NCI-H187 (cell line): ENCODE data around the gene MPRIP.

ENCODE experiments used
- DNase-seq, 2 experiments: peaks; one replicate each; lab custom pipeline; 2025; lab: John Stamatoyannopoulos, UW

MPRIP gene

DNA sequence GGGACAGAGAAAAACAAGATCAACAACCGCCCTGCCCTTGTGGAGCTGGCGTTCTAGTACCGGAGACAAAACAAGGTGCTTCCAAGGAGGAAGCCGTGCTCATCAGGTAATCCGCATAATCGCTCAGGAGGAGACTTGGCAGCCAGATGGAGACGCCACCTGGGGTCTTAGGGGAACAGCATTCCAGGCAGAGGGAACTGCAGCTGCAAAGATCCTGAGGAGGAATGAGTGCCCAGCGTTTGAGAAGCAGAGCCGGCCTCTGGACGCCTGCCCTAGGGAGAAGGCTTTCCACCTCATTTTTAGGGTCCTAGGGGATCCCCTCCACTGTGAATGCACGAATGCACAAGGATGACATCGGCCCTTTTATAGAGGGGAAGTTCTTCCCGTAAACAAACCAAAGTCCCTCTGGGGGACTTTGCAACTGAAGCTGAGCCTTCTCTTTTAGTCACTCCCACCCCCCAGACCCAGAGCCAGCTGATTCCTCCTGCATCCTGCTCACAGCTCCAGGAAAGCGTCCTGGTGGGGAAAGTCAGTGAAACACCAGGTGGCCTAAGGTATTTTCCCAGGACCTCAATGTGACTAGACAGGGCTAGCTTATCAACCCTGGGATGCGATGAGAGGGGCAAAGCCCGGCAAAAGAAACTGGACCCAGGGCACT lies 13.2 kb upstream of the MPRIP start:
- no peak for DNase-seq

DNA sequence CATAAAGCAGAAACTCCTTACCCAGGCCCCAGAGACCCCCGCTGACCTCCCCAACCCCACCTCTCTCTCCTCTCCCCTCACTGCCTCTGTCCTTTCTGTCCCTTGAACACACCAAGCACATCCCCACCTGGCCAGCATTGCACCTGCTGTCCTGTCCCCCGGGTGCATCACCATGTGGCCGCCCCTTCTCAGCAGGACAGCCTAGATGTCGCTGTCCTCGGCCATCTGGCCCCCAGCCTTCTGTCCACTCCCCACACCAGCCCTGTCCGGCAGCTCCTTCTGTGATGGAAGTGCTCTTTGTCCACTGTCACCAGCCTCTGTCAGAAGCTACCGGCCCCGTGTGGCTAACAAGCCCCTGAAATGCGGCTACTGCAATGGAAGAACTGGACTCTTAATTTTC lies 12.3 kb upstream of the MPRIP start:
- DNase-seq: no peak

DNA sequence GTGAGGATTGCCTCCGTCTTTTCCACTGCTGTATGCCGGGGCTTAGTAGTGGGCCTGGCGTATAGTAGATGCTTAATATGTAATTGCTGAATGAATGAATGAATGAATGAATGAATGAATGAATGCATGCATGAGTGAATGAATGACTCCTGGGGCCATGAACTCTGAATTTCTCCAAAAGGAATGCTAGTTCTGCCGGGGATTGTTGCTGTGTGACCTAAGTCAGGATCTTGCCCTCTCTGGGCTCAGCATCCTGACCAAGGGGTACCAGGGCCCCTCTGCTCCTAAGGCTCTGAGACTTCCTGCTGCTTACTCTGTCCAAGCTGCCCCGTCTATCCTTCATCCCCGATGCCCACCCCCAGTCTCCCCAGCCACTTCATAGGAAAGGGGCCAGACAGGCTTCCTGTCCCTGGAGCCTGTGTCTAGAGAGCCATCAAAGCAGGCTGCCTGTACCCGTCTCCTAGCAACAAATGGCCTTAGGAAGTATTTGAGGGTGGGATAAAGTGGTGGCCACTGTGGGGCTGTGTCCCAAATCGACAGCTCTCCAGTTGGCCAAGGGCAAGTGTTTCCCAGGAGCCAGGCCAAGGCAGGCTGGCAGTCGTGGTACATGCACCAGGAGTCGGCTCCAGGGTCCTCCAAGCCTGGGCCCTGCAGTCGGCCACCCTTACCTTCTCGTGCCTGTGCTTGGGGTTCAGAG lies 11.6 kb upstream of the MPRIP start:
- no peak for DNase-seq

- no peak for DNase-seq
These were observed 10.0 kb upstream of the MPRIP start for GRCh38 chr17:17032131-17032692.

GRCh38 chr17:17033466-17033865 lies 8.8 kb upstream of the MPRIP start:
- no peak for DNase-seq

GRCh38 chr17:17034026-17034425 lies 8.2 kb upstream of the MPRIP start:
- DNase-seq: no peak

DNA sequence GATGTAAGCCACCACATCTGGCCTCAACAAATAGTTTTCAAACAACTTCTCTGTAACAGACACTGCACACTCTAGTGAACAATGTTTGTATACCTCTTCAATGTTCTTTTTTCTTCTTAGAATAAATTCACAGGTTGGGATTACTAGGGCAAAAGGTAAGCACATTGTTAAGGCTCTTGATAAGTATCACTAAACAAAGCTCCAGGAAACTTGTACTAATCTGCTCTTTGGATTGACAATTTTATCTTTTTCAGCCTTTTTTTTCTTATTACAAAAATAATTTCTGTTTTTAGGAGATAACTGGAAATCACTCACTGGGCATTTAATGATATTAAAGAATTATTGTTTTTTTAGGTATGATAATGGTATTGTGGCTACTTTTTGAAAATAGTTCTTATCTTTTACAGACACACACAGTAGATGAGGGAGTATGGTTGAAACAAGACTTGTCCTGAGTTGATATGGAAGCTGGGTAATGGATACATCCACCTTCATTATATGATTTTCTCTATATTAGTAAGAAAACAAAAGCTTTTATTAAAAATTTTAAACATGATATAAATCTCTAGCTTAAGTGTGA lies 7.7 kb upstream of the MPRIP start:
- DNase-seq: no peak

- no peak for DNase-seq
These were observed 6.8 kb upstream of the MPRIP start for GRCh38 chr17:17035490-17035889.

GRCh38 chr17:17035920-17036523 lies 6.2 kb upstream of the MPRIP start:
- no peak for DNase-seq

GRCh38 chr17:17036524-17036998 lies 5.7 kb upstream of the MPRIP start:
- DNase-seq: no peak

DNA sequence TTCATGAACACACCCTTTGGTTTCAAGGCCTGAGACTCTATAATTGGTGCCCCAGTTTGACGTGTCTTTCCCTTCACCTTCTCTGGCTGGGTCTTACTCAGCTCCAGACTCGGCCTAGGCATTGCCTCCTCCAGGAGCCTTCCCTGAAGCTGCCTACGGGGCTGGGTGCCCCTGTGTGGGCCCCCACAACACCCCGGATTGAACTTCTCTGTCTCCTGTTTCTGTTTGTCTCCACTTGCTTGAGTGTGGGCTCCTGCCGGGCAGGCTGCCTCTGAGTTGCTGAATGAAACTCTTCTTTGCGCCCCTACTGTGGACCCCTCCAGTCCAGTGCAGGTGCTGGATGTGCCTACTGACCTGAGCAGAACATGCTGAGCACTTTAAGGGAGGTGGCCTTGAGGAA lies 2.3 kb upstream of the MPRIP start:
- no peak for DNase-seq

DNA sequence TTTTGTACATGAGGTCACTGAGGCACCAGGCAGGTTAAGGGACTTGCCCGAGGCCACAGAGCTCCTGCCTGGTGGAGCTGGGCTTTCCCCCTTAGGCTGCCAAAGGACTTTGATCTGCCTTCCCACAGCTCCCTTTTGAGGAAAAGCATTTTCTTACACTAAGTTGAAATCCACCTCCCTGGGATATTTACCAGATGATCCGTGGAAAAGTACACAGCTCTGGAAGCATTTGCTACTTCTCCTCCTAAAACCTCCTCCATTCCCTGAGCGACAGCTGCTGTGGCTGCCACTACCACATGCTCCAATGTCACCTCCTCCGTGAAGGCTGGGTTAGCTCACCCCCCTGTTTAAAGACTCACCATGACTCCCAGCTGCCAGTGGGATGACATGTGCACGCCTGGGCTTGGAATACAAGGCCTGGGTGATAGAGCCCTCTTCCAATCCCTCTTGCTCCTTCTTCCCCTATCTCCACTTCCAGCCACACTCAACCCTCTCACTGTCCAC lies 1.2 kb upstream of the MPRIP start:
- DNase-seq: peak in 1 of 2 experiments; percentile 40

GRCh38 chr17:17041571-17042383 lies 480 bp upstream of the MPRIP start:
- DNase-seq: peak; percentile 51 to 88

DNA sequence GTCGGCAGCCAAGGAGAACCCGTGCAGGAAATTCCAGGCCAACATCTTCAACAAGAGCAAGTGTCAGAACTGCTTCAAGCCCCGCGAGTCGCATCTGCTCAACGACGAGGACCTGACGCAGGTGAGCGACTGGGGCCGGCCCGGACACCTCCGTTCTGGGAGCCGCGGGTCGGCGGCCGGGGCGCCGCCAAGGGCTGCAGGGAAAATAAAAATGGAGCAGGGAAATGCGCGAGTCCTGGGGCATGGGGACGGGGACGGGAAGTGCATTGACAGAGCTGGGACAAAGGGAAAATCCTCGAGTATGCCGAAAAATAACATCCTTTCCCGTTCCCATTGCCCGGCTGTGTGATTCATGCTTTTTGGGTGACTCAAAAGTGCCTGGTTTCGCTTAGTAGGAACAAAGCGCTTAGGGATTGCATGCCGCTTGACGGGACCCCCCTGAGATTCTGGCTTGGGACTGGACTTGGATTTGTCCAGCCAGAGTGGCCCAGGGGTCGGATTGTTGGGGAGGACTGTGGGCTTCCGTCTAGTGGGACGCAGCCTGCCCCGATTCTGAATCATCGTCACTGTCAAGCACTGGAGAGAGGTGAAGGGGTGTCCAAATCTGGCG lies 699 bp downstream of the MPRIP start:
- no peak for DNase-seq

DNA sequence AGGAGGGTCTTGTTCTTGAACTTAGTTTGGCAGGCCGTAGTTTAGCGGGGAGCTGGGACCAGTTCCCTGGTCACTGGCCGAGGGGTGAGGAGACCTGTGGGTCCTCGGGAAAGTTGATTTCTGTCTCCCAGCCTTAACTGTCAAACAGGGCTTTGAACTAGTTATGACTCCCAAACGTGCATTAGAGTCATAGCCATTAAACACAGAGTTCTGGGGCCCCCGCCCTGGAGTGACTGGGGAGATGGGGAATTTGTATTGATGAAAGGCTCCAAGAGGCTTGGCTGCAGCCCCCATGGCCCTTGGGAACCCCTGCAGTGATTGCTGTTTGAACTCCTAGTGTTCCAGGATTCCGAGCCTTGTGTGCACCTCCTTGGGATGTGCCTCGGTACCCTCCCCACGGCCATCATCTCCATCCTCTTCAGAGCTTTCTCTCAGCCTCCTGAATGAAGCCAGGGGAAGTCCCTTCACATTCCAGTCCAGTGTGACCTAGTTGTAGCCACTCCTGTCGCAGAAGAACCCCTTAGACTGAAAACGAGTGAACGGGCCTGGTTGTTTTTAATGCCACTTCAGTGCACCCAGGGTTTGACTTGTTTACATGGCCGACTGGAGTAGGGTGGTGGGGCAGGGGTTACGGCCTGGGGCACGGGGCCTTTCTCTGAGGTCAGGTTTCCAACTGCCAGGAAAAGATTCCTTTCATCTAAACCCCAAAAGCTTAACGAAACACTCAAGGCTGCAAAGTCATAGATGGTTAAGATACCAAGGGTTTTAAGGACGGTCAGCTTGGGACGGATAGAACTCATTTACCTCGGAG lies 1.4 kb downstream of the MPRIP start:
- no peak for DNase-seq

- no peak for DNase-seq
These were observed 2.7 kb downstream of the MPRIP start for GRCh38 chr17:17044846-17045561.

DNA sequence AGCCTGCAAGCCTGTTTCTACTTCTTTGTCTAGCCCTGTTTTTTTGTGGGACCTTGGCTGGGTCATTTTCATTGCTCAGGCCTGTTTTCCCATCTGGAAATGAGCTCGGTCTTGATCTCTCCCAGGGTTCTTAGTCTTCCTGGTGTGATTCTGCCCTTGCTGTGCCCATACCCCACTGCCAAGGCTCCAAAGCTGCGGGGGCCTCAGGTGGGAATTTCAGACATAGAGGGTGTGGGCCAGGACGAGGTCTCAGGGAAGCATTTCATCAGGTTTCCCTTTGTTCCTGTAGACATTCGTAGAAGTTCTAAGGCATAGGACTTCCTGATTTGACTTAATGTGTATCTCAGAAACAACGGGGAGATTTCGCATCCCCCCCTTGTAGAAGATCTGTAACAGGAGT lies 5.8 kb downstream of the MPRIP start:
- no peak for DNase-seq

DNA sequence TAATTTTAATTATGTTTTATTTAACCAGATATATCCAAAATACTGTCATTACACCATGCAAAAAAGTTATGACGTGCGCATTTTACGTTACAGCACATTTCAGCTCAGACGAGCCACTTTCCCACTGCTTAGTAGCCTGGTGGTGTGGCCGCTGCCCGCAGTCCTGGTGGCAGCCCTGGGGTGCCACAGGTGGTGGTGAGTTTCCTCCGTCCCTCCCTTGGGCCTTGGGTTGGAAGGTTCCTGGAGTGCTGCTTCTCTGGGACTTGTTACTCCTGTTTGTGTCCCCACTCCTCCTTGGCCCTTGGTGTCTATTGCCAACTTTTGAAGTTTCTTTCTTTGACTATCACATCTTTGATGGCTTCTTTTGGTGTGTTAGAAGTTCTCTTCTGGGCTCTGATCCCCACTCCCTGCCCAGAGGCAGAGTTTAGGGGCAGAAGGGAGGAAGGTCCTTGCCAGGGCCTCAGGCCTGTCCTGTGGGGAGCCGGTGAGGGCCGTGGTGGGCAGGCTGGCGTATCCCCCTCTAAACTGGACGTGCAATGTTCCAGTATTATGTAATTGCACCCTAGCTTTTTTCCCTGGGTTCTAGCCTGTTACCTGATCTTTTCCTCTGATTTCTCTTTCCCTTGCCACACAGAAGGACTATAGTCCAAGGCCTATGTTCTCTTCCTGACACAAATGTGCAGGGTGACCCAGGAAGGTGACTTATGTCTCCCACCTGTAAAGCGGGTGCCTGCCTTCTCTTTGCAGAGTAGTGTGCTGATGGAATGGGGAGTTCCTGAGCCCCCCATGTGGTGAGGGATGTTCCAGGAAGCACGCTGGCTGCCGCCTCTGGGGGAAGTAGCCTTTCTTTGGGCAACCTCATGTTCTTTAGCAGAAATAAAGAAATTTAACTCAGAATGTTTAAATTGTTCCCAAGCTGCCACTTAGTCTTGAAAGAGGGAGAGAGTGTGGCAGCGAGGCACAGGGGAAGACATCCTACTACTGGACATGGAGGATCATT lies 8.4 kb downstream of the MPRIP start:
- no peak for DNase-seq
